ENCODE measurements around the gene MORN1.

The MORN1 gene

DNA sequence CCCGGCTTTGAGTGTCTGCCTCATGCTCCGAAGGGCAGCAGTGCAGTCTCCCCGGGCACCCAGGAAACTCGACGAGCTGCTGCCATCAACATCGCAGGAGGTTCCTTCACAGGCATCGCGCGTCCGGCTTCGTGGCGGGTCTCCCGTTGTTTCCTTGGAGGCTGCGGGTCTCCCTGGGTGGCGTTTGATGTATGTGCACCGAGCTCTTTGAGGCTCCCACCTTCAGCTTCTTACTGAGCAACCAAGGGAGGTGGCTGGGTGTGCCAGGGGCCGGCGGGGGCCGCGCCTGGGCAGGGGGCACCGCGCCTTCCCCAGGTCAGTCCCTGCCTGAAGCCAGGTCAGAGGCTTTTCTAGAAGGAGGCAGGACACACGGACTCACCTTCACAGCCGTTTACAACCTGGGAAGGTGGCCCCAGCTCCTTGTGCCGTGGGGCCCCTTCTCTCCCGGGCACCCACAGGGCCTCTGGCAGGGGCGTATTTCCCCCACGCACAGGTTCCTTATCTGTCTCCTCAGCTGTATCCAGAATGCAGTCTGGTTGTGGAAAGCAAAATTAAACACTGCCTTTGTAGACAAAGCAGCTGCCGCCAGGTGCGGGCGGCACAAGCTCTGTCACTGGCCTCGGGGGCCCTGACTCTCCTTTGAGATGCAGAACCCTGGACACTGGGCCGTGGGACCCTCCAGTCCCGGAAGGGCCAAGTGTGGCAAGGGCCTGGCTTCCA, 42.7 kb upstream of the MORN1 start:
- Histone ChIP-seq H3K4me1 (no peaks in the 10 kb centered on the region), H3K36me3 (ENCODE audit: control insufficient read depth, insufficient read depth, low read length) (no peaks in the 10 kb centered on the region), H3K4me2 (ENCODE audit: low read length) (no peak overlapping the region), H3K79me2 (no peaks in the 10 kb centered on the region), H3K9me3 (ENCODE audit: control insufficient read depth, low read length) (no peaks in the 10 kb centered on the region), H2AFZ (no peak overlapping the region), H3K27ac (no peak overlapping the region), H3K27me3 (ENCODE audit: control insufficient read depth, insufficient read depth, low read length) (peaks cover 5% of the 10 kb centered on the region), H3K4me3 (ENCODE audit: low read depth, low read length) (no peak overlapping the region), H3K9ac (no peak overlapping the region)
- TF ChIP-seq, protein P1, sequence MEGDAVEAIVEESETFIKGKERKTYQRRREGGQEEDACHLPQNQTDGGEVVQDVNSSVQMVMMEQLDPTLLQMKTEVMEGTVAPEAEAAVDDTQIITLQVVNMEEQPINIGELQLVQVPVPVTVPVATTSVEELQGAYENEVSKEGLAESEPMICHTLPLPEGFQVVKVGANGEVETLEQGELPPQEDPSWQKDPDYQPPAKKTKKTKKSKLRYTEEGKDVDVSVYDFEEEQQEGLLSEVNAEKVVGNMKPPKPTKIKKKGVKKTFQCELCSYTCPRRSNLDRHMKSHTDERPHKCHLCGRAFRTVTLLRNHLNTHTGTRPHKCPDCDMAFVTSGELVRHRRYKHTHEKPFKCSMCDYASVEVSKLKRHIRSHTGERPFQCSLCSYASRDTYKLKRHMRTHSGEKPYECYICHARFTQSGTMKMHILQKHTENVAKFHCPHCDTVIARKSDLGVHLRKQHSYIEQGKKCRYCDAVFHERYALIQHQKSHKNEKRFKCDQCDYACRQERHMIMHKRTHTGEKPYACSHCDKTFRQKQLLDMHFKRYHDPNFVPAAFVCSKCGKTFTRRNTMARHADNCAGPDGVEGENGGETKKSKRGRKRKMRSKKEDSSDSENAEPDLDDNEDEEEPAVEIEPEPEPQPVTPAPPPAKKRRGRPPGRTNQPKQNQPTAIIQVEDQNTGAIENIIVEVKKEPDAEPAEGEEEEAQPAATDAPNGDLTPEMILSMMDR (IDR thresholded peaks at IDR 0.05): no peak

DNA sequence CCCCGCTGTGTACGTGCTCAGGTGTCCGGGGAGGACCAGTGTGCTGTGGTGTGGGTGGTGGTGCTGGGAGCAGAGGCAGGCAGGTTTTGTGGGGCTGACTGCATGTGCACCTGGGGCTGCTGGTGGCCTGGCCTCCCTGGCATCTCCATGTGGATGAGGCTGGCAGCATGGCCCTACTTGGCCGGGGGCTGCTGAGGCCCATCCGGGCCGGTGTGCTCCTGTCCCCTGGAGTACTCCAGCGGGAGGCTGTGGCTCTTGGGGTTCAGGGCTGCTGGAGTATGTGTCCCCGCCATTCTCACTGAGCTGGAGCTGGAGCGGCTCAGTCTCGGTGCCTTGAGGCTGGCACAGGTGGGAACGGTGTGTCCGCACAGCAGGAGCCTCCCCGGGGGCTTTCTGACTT, 41.8 kb upstream of the MORN1 start:
- Histone ChIP-seq H3K79me2 (no peaks in the 10 kb centered on the region), H3K36me3 (ENCODE audit: control insufficient read depth, insufficient read depth, low read length) (no peaks in the 10 kb centered on the region), H3K4me3 (ENCODE audit: low read depth, low read length) (no peak overlapping the region), H3K4me2 (ENCODE audit: low read length) (no peak overlapping the region), H2AFZ (no peak overlapping the region), H3K9me3 (ENCODE audit: control insufficient read depth, low read length) (no peaks in the 10 kb centered on the region), H3K9ac (no peak overlapping the region), H3K27me3 (ENCODE audit: control insufficient read depth, insufficient read depth, low read length) (peaks cover 5% of the 10 kb centered on the region), H3K27ac (no peak overlapping the region), H3K4me1 (no peaks in the 10 kb centered on the region)
- TF ChIP-seq, protein P1 (IDR thresholded peaks at IDR 0.05): no peak

DNA sequence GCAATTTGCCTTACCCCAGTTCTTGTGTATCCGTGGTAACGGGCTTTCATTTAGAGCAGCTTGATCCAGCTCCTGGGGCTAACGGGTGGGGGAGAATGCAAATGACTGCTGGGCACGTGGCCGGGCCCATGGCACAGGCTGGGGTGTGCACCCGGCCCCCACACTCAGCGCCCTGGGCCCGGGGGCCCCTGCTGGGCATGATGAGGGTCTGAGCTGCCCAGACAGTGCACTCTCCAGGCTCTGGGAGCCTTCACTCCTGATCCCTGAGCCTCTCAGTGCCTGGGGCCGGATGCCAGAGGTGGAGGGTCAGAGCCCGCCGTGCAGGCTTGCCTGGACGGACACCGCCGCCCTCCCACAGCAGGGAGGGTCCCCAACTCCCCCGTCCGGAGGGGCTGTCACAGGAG, 41.1 kb upstream of the MORN1 start:
- H3K79me2 ChIP-seq: no peaks in the 10 kb centered on the region
- TF ChIP-seq, protein P1 (IDR thresholded peaks at IDR 0.05): no peak
- no peaks in the 10 kb centered on the region for H3K4me1 ChIP-seq
- no peak overlapping the region for H3K27ac ChIP-seq
- no peaks in the 10 kb centered on the region for H3K9me3 ChIP-seq (ENCODE audit: control insufficient read depth, low read length)
- H3K4me2 ChIP-seq (ENCODE audit: low read length): no peak overlapping the region
- H3K9ac ChIP-seq: no peak overlapping the region
- no peak overlapping the region for H3K4me3 ChIP-seq (ENCODE audit: low read depth, low read length)
- H3K27me3 ChIP-seq (ENCODE audit: control insufficient read depth, insufficient read depth, low read length): peaks cover 5% of the 10 kb centered on the region
- no peaks in the 10 kb centered on the region for H3K36me3 ChIP-seq (ENCODE audit: control insufficient read depth, insufficient read depth, low read length)
- no peak overlapping the region for H2AFZ ChIP-seq

DNA sequence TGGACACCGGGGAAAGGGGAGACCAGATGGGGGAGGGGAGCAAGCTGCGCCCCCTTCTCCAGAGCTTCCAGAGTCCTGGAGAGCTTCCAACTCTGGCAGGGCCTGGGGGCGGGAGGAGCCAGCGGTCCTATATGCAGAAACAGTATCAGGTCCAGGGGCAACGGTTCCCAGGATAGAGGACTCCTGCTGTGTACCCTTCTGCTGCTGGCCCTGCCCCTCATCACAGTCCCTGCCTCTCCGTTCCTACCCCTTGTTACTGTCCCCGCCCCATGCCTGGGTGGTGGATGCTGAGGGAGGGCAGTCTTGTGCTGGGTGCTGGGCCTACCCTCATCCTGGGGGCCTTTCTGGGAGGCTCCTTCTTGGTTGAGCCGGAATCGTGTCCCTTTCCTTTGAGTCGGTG, 40.2 kb upstream of the MORN1 start:
- Histone ChIP-seq H3K27me3 (ENCODE audit: control insufficient read depth, insufficient read depth, low read length) (peaks cover 5% of the 10 kb centered on the region), H3K4me3 (ENCODE audit: low read depth, low read length) (no peak overlapping the region), H3K4me2 (ENCODE audit: low read length) (no peak overlapping the region)

More for the DNA sequence above, 40.2 kb upstream of the MORN1 start:
- Histone ChIP-seq H3K4me1 (no peaks in the 10 kb centered on the region), H3K27ac (no peak overlapping the region), H2AFZ (no peak overlapping the region), H3K9ac (no peak overlapping the region), H3K36me3 (ENCODE audit: control insufficient read depth, insufficient read depth, low read length) (no peaks in the 10 kb centered on the region), H3K79me2 (no peaks in the 10 kb centered on the region), H3K9me3 (ENCODE audit: control insufficient read depth, low read length) (no peaks in the 10 kb centered on the region)
- TF ChIP-seq, protein P1 (IDR thresholded peaks at IDR 0.05): no peak

Measured in parathyroid adenoma (tissue), 2 donors.